Sigmoid colon (tissue), 4 donors: ENCODE measurements around the gene SETD3.

Experiments used
- CTCF ChIP-seq, 4 experiments: fragments of 450-650 bp in 3 of 4; fragments of 200-600 bp in 1 of 4; IDR thresholded peaks; one replicate each; pipeline ENCODE4 v1.5.1; 2016 to 2019; ENCODE audit warnings: antibody characterized with exemption in 4 of 4, mild to moderate bottlenecking in 3 of 4, moderate library complexity in 2 of 4
- EP300 ChIP-seq, 4 donors: sonication (generic); formaldehyde crosslinking; IDR thresholded peaks; one replicate each; pipeline ENCODE4 v1.6.1; 2017; ENCODE audit warnings: antibody characterized with exemption in 4 of 4
- POLR2A ChIP-seq, 2 donors: fragments of 450-650 bp; IDR thresholded peaks; one replicate each; pipeline ENCODE4 v1.6.1; 2016; ENCODE audit warnings: antibody characterized with exemption in 2 of 2, mild to moderate bottlenecking in 2 of 2, moderate library complexity in 2 of 2
- POLR2AphosphoS5 ChIP-seq, 4 donors: sonication (generic); formaldehyde crosslinking; IDR thresholded peaks; one replicate each; pipeline ENCODE4 v1.6.1; 2017; ENCODE audit warnings: antibody characterized with exemption in 4 of 4

- TF ChIP-seq EP300 (IDR thresholded peaks at IDR 0.05): no peak
- TF ChIP-seq POLR2A (IDR thresholded peaks at IDR 0.05): no peak
- TF ChIP-seq CTCF (IDR thresholded peaks at IDR 0.05): no peak
- TF ChIP-seq POLR2AphosphoS5 (IDR thresholded peaks at IDR 0.05): no peak
Measured at GRCh38 chr14:99445931-99446330, 34.7 kb downstream of the SETD3 start.
